GM18511 (cell line): ENCODE measurements around the gene TAOK3.

Source experiments
- ATAC-seq: cut with Tn5 transposase; IDR thresholded peaks from one replicate; pipeline ENCODE4 v1.9.1; 2021; ENCODE audit warnings: mild to moderate bottlenecking, moderate library complexity; ENCODE audit not compliant: unreplicated experiment

TAOK3 gene

DNA sequence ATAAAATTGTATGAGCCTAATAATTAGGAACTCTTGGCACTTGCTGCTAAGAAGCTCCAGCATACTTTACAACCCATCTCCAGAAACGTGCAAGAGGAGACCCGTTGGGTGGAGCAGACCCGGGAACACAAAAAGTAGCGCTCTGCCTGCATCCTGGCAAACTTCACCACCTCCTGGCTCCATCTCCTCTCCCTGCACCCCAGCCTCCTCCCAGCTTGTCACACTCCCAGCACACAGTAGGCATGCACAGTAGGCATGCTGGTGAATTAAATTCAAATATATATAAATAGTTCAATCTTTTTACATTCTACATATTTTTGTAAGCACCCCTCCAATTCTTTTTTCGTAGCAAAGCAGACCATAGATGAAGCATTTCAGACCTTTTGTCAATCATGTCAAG, 270.1 kb downstream of the TAOK3 start:
- no peak for ATAC-seq

DNA sequence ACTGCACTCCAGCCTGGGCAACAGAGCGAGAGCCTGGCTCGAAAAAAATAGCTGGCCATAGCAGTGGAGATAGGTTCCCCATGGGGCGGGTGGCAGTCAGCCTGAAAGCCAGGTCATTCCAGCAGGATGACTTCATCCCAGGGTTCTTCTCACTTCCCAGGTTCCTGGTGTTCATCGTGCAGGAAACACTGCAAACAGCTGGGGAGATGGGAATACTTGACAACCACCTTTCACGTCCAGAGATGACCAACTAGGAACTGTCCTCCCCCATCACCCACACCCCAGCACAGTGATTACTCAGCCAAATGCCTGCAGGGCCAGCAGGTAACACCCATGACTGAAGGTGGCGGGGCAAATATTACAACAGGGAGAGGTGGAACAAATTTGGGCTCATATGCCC, 270.6 kb downstream of the TAOK3 start:
- ATAC-seq = no peak

DNA sequence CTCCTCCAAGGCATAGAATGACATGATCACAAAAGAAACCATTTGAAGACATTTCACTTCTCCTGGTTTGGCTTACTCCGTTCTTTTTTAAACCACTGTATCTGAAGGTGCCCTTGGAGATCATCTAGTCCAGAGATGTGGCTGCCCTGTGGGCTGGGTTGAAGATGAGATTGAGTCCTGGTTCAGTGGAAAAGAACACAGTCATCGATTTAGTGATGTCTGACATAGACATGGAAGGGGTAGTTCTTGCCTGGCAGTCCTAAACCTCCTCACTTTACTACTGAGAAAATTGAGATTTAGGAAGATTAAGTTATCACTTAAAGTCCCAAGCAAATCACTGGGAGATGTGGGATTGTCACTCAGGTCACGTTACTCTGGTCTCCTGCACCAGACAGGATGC, 271.7 kb downstream of the TAOK3 start:
- no peak for ATAC-seq
